Memory B cell (primary cell): ENCODE data around the gene ATP9B.

Experiments used
- ATAC-seq: fragments of 150-1000 bp; cut with Tn5 transposase; 2 replicates; pipeline ENCODE4 v1.10.0; 2021; ENCODE audit warnings: low read depth, mild to moderate bottlenecking, moderate library complexity
- DNase-seq, 2 donors: peaks; one replicate each; pipeline ENCODE4 v3.0.0; 2022; ENCODE audit warnings: low spot score in 2 of 2
- H3K27ac Mint-ChIP-seq: one replicate; pipeline ENCODE4 v1.8.0; 2022; ENCODE audit warnings: mild to moderate bottlenecking, moderate library complexity, mixed read lengths
- H3K27me3 Mint-ChIP-seq: one replicate; pipeline ENCODE4 v1.8.0; 2022; ENCODE audit warnings: mixed read lengths
- H3K36me3 Mint-ChIP-seq: one replicate; pipeline ENCODE4 v1.8.0; 2022; ENCODE audit warnings: mild to moderate bottlenecking, mixed read lengths
- H3K4me1 Mint-ChIP-seq: one replicate; pipeline ENCODE4 v1.8.0; 2022; ENCODE audit warnings: mixed read lengths
- H3K4me3 Mint-ChIP-seq: one replicate; pipeline ENCODE4 v1.8.0; 2022; ENCODE audit warnings: mild to moderate bottlenecking, moderate library complexity, mixed read lengths
- H3K9me3 Mint-ChIP-seq: one replicate; pipeline ENCODE4 v1.8.0; 2022; ENCODE audit warnings: mixed read lengths

The ATP9B gene

DNA sequence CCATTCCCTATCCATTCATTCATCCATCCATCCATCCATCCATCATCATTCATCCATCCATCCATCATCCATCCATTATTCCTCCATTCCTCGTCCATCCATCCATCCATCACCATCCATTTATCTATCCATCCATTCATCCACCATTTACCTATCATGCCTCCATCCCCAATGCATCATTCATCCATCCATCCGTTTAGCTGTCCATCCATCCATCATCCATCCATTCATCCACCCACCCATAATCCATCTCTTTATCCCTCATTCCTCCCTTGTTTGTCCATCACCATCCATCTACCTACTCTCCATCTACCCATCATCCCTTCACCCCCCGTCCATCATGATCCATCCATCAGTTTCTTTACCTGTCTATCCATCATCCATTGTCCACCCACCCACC is 340.1 kb downstream of the ATP9B start:
- H3K27ac Mint-ChIP-seq: no peak overlapping the region
- H3K27me3 Mint-ChIP-seq: no peaks in the 10 kb centered on the region
- H3K4me3 Mint-ChIP-seq: no peak overlapping the region
- peaks cover 19% of the 10 kb centered on the region for H3K4me1 Mint-ChIP-seq
- no peaks in the 10 kb centered on the region for H3K9me3 Mint-ChIP-seq
- DNase-seq (no peak), ATAC-seq (no peak)
- H3K36me3 Mint-ChIP-seq: peaks cover 23% of the 10 kb centered on the region

DNA sequence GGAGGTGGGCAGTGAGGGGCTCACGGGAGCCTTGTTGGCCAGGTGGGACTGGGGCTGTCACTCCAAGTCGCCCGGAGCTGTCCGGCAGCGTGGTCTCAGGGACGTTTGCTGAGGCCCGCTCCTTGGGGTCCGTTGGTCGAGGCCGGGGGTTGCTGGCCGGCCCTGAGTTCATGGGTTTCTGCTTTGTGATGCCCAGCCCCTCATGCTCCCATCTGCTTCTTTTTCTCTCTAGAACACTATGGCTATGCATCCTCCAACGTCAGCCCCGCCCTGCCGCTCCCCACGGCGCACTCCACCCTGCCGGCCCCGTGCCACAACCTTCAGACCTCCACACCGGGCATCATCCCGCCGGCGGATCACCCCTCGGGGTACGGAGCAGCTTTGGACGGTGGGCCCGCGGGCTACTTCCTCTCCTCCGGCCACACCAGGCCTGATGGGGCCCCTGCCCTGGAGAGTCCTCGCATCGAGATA is 341.0 kb downstream of the ATP9B start:
- Mint-ChIP-seq H3K4me1 (peaks cover 19% of the 10 kb centered on the region), H3K36me3 (peaks cover 25% of the 10 kb centered on the region), H3K27ac (no peak overlapping the region), H3K27me3 (no peaks in the 10 kb centered on the region), H3K9me3 (no peaks in the 10 kb centered on the region), H3K4me3 (no peak overlapping the region)
- DNase-seq: no peak
- ATAC-seq: no peak

DNA sequence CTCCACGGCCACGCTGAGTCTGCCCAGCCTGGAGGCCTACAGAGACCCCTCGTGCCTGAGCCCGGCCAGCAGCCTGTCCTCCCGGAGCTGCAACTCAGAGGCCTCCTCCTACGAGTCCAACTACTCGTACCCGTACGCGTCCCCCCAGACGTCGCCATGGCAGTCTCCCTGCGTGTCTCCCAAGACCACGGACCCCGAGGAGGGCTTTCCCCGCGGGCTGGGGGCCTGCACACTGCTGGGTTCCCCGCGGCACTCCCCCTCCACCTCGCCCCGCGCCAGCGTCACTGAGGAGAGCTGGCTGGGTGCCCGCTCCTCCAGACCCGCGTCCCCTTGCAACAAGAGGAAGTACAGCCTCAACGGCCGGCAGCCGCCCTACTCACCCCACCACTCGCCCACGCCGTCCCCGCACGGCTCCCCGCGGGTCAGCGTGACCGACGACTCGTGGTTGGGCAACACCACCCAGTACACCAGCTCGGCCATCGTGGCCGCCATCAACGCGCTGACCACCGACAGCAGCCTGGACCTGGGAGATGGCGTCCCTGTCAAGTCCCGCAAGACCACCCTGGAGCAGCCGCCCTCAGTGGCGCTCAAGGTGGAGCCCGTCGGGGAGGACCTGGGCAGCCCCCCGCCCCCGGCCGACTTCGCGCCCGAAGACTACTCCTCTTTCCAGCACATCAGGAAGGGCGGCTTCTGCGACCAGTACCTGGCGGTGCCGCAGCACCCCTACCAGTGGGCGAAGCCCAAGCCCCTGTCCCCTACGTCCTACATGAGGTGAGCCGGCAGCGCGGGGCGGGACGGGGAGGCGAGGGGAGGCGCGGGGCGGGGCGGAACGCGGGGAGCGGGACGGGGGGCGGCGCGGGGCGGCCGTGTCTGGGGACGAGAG is 341.8 kb downstream of the ATP9B start:
- ATAC-seq: no peak
- no peak overlapping the region for H3K4me3 Mint-ChIP-seq
- H3K27ac Mint-ChIP-seq: no peak overlapping the region
- H3K4me1 Mint-ChIP-seq: peaks cover 16% of the 10 kb centered on the region
- no peak for DNase-seq
- H3K27me3 Mint-ChIP-seq: no peaks in the 10 kb centered on the region
- peaks cover 25% of the 10 kb centered on the region for H3K36me3 Mint-ChIP-seq
- H3K9me3 Mint-ChIP-seq: no peaks in the 10 kb centered on the region

DNA sequence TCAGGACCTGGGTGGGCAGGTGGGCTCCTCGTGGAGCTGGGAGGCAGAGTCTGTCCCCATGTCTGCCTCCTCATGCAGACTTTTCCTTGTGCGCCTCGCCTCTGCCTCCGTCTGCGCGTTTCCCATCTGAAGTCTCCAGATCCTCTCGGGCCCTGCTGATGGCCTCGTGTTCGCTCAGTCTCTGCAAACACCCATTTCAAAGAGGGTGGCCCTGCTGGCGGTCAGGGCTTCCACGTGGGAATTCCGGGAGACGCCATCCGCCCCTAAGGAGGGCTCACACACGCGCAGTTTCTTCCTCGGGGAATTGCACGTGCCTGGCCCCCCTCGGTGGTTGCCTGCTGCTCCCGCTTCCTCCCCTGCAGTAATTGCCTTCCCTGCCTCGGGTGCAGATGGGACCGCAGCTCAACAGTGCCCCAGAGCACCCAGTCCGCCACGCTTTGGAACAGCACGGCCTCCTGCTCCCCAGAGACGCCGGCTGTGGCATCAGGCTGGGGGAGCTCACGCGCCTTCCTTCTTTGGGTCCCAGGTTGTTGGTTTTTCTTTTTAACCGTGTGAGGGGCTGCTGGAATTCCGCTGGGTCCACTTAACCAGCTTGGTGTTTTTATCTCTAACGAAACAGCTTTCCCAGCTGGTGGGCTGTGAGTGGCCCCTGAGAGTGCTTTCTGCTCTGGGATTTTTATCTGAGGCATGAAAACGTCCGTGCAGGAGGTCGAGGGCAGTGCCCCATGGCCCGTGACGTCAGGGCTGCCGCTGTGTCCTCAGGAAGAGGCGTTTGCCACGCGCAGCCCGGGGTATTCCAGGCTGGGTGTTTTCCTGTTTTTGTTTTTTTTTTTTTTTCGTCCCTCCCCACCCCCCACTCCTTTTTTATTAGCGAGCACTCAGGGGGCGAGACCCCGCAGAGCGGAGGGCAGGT is 342.7 kb downstream of the ATP9B start:
- Mint-ChIP-seq H3K27me3 (no peaks in the 10 kb centered on the region), H3K9me3 (no peaks in the 10 kb centered on the region), H3K27ac (peak overlapping the region; percentile 29), H3K4me1 (peaks cover 15% of the 10 kb centered on the region), H3K36me3 (peaks cover 25% of the 10 kb centered on the region), H3K4me3 (no peak overlapping the region)
- no peak for ATAC-seq
- no peak for DNase-seq

DNA sequence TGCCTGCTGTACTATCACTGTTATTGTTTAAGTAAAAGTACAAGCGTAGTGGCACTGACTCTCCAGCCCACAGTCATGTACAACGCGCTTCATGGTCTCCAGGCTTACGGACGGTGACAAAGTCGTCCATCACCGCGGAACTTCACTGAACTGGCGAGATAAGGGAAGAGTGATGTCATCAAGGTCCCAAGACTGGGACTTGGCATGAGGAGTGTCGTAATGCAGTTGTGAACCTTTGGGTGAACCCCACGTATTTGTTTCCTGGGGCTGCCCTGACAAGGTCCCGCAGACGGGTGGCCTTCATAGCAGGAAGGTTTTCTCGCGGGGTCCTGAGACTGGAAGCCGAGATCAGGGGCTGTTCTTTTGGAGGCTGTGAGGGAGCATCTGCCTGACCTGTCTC is 343.8 kb downstream of the ATP9B start:
- Mint-ChIP-seq H3K36me3 (peaks cover 22% of the 10 kb centered on the region), H3K4me1 (peaks cover 16% of the 10 kb centered on the region), H3K27ac (peak overlapping the region; percentile 29), H3K4me3 (no peak overlapping the region), H3K27me3 (no peaks in the 10 kb centered on the region), H3K9me3 (no peaks in the 10 kb centered on the region)
- ATAC-seq (no peak), DNase-seq (no peak)

DNA sequence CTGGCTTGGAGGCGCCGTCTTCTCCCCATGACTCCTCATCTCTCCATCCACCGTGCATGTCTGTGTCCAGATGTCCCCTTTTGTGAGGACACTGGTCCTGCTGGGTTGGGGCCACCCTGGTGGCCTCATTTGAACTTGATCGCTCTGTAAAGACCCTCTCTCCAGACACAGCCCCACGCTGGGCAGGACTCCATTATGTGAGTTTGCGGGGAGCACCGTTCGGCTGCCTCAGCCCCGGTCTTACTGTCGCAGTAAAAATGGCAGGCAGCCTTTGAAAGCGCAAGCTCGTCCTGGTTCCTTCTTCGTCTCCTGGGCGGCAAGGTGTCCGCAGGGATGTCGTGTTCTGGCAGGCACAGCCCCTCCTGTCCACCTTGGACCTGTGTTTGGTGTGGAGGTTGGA is 344.2 kb downstream of the ATP9B start:
- H3K27ac Mint-ChIP-seq: peak overlapping the region; percentile 29
- peaks cover 16% of the 10 kb centered on the region for H3K4me1 Mint-ChIP-seq
- peaks cover 22% of the 10 kb centered on the region for H3K36me3 Mint-ChIP-seq
- no peak for DNase-seq
- no peaks in the 10 kb centered on the region for H3K27me3 Mint-ChIP-seq
- H3K9me3 Mint-ChIP-seq: no peaks in the 10 kb centered on the region
- H3K4me3 Mint-ChIP-seq: no peak overlapping the region
- ATAC-seq: no peak

DNA sequence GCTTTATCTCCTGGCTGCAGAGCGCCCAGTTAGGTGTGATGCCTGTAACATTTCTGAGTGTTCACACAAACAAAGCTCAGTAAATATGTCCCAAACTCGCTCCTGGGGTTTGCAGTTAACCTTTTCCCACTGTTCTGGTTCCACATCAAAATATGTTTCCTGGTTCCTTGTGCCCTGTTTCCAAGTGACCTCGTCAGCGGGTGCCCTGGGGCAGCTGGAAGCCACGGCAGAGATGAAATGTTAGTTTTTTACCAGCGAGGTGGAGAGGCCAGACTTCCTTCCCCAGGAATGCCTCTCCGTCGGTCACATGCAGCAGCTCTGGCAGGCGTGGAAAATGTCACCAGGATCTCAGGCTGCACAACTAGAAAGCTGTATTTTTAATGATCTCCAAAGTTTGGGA is 344.7 kb downstream of the ATP9B start:
- H3K9me3 Mint-ChIP-seq: no peaks in the 10 kb centered on the region
- ATAC-seq (no peak), DNase-seq (no peak)
- no peak overlapping the region for H3K4me3 Mint-ChIP-seq
- peak overlapping the region; percentile 64 for H3K27ac Mint-ChIP-seq
- H3K27me3 Mint-ChIP-seq: no peaks in the 10 kb centered on the region
- H3K4me1 Mint-ChIP-seq: peaks cover 16% of the 10 kb centered on the region
- H3K36me3 Mint-ChIP-seq: peaks cover 22% of the 10 kb centered on the region

DNA sequence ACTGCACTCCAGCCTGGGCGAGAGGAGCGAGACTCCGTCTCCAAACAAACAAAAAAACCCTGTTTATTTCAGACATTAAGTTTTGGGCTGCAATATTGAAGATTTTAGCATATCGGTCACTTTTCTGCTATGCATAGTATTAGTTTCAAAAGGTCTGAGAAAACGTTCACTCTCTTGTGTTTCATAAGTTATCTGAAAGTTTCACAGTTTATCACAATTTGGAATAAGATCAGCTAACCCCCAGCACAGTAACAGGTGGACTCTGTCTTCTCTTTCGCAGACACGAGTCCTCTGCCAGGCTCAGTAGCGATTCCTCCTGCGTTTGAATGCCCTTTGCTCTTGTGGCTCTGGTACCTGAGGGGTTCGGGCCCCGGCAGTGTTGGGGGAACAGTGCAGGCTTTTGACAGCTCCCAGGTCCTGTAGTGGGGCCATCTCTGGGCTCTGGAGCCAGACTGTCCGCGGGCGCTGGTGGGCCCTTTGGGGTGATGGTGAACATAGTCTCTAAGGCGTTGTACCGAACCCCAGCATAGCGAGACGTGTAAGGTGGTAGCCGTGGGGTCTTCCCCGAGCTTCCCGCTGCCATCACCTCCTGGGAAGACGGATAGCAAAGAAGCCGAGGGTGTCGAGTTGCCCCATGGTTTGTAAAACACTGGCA is 347.0 kb downstream of the ATP9B start:
- ATAC-seq (no peak), DNase-seq (no peak)
- Mint-ChIP-seq H3K4me3 (no peak overlapping the region), H3K4me1 (peaks cover 27% of the 10 kb centered on the region), H3K27ac (no peak overlapping the region), H3K27me3 (no peaks in the 10 kb centered on the region), H3K9me3 (no peaks in the 10 kb centered on the region), H3K36me3 (peaks cover 28% of the 10 kb centered on the region)

DNA sequence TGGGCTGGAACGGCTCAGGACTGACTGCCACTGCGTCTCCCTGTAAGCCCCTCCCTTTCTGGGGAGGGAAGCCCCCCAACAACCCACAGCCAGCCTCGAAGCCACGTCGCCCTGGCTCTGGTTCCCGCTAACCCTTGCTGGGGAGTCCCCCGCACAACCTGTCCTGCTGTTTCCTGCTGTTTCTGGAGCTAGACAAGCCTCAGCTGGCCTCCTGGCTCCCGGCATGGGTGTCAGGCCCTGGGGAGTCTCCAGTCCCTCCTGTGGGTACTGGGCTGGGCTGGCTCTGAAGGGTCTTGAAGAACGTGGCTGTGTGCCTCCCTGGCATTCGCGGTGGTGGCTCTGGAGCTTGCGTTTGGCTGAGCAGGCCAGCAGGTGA is 347.5 kb downstream of the ATP9B start:
- Mint-ChIP-seq H3K4me3 (no peak overlapping the region), H3K27me3 (no peaks in the 10 kb centered on the region), H3K4me1 (peaks cover 27% of the 10 kb centered on the region), H3K27ac (peak overlapping the region; percentile 91), H3K9me3 (no peaks in the 10 kb centered on the region), H3K36me3 (peaks cover 26% of the 10 kb centered on the region)
- ATAC-seq (no peak), DNase-seq (no peak)

DNA sequence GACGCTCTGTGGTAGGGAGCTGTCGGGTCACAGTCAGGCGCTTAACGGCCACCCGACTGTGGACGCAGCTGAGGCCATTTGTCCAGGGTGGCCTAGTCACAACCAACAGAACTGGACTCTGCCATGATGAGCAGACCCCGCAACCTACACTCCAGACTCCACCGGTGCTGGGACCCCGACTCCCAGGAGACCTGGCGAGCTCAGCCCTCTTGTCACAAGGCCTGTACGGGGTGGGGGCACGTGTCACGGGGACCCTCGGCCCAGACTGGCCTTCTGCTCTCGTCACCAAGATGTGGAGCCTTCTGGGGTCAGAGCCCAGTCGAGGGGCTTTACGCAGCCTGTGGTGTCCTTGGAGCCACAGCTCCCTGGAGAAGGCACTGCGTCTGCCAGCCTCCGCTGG is 349.0 kb downstream of the ATP9B start:
- Mint-ChIP-seq H3K4me1 (peaks cover 28% of the 10 kb centered on the region), H3K36me3 (peaks cover 26% of the 10 kb centered on the region), H3K4me3 (no peak overlapping the region), H3K27ac (peak overlapping the region; percentile 62), H3K27me3 (no peaks in the 10 kb centered on the region), H3K9me3 (no peaks in the 10 kb centered on the region)
- no peak for ATAC-seq
- DNase-seq: no peak

DNA sequence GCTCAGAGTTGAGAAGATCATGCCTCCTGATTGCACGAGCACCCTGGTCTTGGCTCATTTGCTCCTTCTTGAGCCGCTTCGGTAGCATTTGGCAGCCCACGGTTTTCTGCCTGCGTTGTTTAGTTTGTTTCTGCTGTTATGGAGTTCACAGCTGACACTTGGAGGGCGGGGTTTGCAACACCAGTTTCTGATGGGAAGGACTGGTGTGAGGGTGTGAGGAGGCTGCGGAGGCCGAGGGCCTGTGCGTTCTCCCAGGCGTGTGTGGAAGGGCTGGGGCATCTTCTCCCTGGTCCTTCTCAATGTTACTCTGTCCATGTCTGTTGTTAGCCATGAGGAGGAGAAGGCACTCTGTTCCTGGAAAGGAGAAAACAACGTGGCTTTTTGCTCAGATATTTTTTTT is 349.4 kb downstream of the ATP9B start:
- peaks cover 24% of the 10 kb centered on the region for H3K36me3 Mint-ChIP-seq
- H3K4me3 Mint-ChIP-seq: no peak overlapping the region
- H3K9me3 Mint-ChIP-seq: no peaks in the 10 kb centered on the region
- no peaks in the 10 kb centered on the region for H3K27me3 Mint-ChIP-seq
- ATAC-seq: no peak
- peaks cover 28% of the 10 kb centered on the region for H3K4me1 Mint-ChIP-seq
- no peak for DNase-seq
- H3K27ac Mint-ChIP-seq: no peak overlapping the region

DNA sequence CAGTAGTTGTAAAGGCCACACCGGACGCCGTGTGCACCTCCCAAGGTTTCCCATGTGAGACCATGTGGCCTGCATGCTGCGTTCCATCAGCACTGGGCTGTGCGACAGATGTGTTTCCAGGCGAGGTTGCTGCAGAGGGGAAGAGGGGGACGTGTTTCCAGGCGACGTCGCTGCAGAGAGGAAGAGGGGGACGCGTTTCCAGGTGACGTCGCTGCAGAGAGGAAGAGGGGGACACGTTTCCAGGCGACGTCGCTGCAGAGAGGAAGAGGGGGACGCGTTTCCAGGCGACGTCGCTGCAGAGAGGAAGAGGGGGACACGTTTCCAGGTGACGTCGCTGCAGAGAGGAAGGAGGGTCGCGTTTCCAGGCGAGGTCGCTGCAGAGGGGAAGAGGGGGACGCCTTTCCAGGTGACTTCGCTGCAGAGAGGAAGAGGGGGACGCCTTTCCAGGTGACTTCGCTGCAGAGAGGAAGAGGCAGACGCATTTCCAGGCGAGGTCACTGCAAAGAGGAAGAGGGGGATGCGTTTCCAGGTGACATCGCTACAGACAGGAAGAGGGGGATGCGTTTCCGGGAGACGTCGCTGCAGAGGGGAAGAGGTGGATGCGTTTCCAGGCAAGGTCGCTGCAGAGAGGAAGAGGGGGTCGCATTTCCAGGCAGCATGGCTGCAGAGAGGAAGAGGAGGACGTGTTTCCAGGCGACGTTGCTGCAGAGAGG is 351.0 kb downstream of the ATP9B start:
- Mint-ChIP-seq H3K4me3 (peak overlapping the region; percentile 12), H3K27ac (peak overlapping the region; percentile 49), H3K9me3 (no peaks in the 10 kb centered on the region), H3K36me3 (peaks cover 26% of the 10 kb centered on the region), H3K4me1 (peaks cover 30% of the 10 kb centered on the region), H3K27me3 (no peaks in the 10 kb centered on the region)
- ATAC-seq (no peak), DNase-seq (no peak)

DNA sequence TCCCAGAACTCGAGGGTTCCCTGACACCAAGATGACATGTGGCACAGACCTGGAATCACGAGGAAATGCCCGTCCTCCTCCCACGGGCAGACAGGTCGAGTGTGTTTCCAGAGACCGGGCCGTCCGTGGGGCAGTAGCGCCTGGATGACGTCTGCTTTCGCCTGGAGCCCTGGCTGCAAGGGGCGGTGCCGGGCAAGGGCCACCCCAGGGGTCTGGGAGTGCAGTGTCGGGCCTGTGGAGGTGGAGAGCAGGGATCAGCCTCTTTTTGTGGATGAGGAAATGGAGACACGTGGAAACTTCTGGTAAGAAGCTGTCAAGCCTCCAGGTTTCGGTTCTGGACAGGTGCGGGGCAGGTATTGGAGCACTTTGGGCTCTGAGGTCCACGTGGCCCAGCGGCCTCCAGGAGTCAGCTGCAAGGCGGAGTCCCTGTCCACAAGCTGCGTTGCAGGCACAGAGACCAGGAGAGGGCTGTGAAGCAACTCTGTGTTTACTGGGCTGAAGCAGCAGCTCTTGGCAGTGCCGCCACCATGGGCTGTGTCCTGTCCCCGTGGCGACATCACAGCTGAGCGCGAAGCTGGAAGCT is 352.2 kb downstream of the ATP9B start:
- peaks cover 30% of the 10 kb centered on the region for H3K4me1 Mint-ChIP-seq

More for the DNA sequence above, 352.2 kb downstream of the ATP9B start:
- no peak overlapping the region for H3K27ac Mint-ChIP-seq
- H3K9me3 Mint-ChIP-seq: no peaks in the 10 kb centered on the region
- H3K36me3 Mint-ChIP-seq: peaks cover 30% of the 10 kb centered on the region
- no peak overlapping the region for H3K4me3 Mint-ChIP-seq
- ATAC-seq: no peak
- no peaks in the 10 kb centered on the region for H3K27me3 Mint-ChIP-seq
- DNase-seq: no peak
